DOHH2 (cell line): ENCODE data around the gene IL25.
"Not testable (repeated sequence)": the region's sequence is repeated elsewhere in the genome, so short reads cannot be mapped to it uniquely, and the experiment has no call there.

Experiments
- H3F3A ChIP-seq: fragments of 200-600 bp; sonication (generic), shearing (Covaris generic); 2 replicates; pipeline ENCODE4 v1.6.0; 2016; ENCODE audit warnings: antibody characterized with exemption, mild to moderate bottlenecking; ENCODE audit not compliant: control insufficient read depth, insufficient read depth
- H3K27ac ChIP-seq: fragments of 200-600 bp; sonication (generic); 2 replicates; pipeline ENCODE4 v1.5.1; 2014; ENCODE audit warnings: low read depth, mild to moderate bottlenecking, low read length, moderate library complexity
- H3K27me3 ChIP-seq: fragments of 200-600 bp; sonication (generic); 2 replicates; pipeline ENCODE4 v1.6.1; 2014; ENCODE audit warnings: mild to moderate bottlenecking, low read length, mixed read lengths; ENCODE audit not compliant: control insufficient read depth
- H3K36me3 ChIP-seq: fragments of 200-600 bp; sonication (generic); 2 replicates; pipeline ENCODE4 v1.6.1; 2014; ENCODE audit warnings: mild to moderate bottlenecking, low read length, moderate library complexity, mixed read lengths; ENCODE audit not compliant: control insufficient read depth
- H3K4me1 ChIP-seq: fragments of 200-600 bp; sonication (generic); 2 replicates; pipeline ENCODE4 v1.6.1; 2014; ENCODE audit warnings: mild to moderate bottlenecking, low read length, mixed read lengths; ENCODE audit not compliant: control insufficient read depth
- H3K4me2 ChIP-seq: fragments of 200-600 bp; sonication (generic); 2 replicates; pipeline ENCODE4 v1.6.0; 2014; ENCODE audit warnings: mild to moderate bottlenecking, low read length, moderate library complexity
- H3K4me3 ChIP-seq: fragments of 200-600 bp; sonication (generic); 2 replicates; pipeline ENCODE4 v1.5.1; 2014; ENCODE audit warnings: mild to moderate bottlenecking, low read length, mixed read lengths
- H3K79me2 ChIP-seq: fragments of 200-600 bp; sonication (generic); 2 replicates; pipeline ENCODE4 v1.6.1; 2014; ENCODE audit warnings: mild to moderate bottlenecking, low read length, mixed read lengths; ENCODE audit not compliant: control insufficient read depth
- H3K9me2 ChIP-seq: fragments of 200-600 bp; sonication (generic); replicated peaks from 2 replicates; pipeline ENCODE4 v1.6.1; 2014; ENCODE audit warnings: mild to moderate bottlenecking, low read length, mixed read lengths; ENCODE audit not compliant: control insufficient read depth
- H3K9me3 ChIP-seq: fragments of 200-600 bp; sonication (generic); 2 replicates; pipeline ENCODE4 v1.6.1; 2014; ENCODE audit warnings: antibody characterized with exemption, low read length, mixed read lengths; ENCODE audit not compliant: control insufficient read depth, insufficient read depth
- H4K20me1 ChIP-seq: fragments of 200-600 bp; sonication (generic); 2 replicates; pipeline ENCODE4 v1.6.0; 2014; ENCODE audit warnings: low read depth, mild to moderate bottlenecking, antibody characterized with exemption, low read length, moderate library complexity; ENCODE audit not compliant: control insufficient read depth, insufficient read depth
- CTCF ChIP-seq: fragments of 200-600 bp; sonication (generic); IDR thresholded peaks from one replicate; pipeline ENCODE4 v1.5.1; 2014; ENCODE audit warnings: antibody characterized with exemption, mild to moderate bottlenecking, low read depth, low read length; ENCODE audit not compliant: poor library complexity, severe bottlenecking
- EZH2phosphoT487 ChIP-seq: fragments of 200-600 bp; sonication (generic); IDR thresholded peaks from 2 replicates; pipeline ENCODE4 v1.6.1; 2017; ENCODE audit warnings: borderline replicate concordance, mild to moderate bottlenecking, antibody characterized with exemption, low read length, moderate library complexity, mixed read lengths

IL25 gene

GRCh38 chr14:23416801-23417200 is 44.2 kb downstream of the IL25 start:
- Histone ChIP-seq H3F3A (no peaks in the 10 kb centered on the region), H3K4me1 (no peaks in the 10 kb centered on the region), H3K36me3 (no peaks in the 10 kb centered on the region), H3K4me2 (no peak overlapping the region), H3K27me3 (no peaks in the 10 kb centered on the region), H3K9me3 (no peaks in the 10 kb centered on the region), H3K9me2 (no peaks in the 10 kb centered on the region), H3K79me2 (no peaks in the 10 kb centered on the region), H4K20me1 (no peaks in the 10 kb centered on the region), H3K27ac (no peak overlapping the region), H3K4me3 (no peak overlapping the region)
- no peak for TF ChIP-seq CTCF
- TF ChIP-seq EZH2phosphoT487 = no peak

GRCh38 chr14:23417269-23417668 is 44.7 kb downstream of the IL25 start:
- H3K27me3 ChIP-seq, H3F3A ChIP-seq, H3K9me3 ChIP-seq, H3K27ac ChIP-seq, H3K4me1 ChIP-seq, H4K20me1 ChIP-seq, H3K9me2 ChIP-seq, H3K4me2 ChIP-seq, H3K36me3 ChIP-seq, H3K79me2 ChIP-seq, H3K4me3 ChIP-seq: not testable (repeated sequence)

GRCh38 chr14:23418021-23418420 is 45.4 kb downstream of the IL25 start:
- Histone ChIP-seq H3K27ac (no peak overlapping the region), H3K9me3 (no peaks in the 10 kb centered on the region), H3K4me3 (no peak overlapping the region), H3K27me3 (no peaks in the 10 kb centered on the region), H3K36me3 (no peaks in the 10 kb centered on the region), H3K4me2 (no peak overlapping the region), H3K79me2 (no peaks in the 10 kb centered on the region), H3F3A (no peaks in the 10 kb centered on the region), H4K20me1 (no peaks in the 10 kb centered on the region), H3K9me2 (no peaks in the 10 kb centered on the region), H3K4me1 (no peaks in the 10 kb centered on the region)
- TF ChIP-seq EZH2phosphoT487 (no peak), CTCF (no peak)

GRCh38 chr14:23419646-23420045 is 47.0 kb downstream of the IL25 start:
- H3K9me2 ChIP-seq, H3K79me2 ChIP-seq, H3K27ac ChIP-seq, H3K27me3 ChIP-seq, H3K9me3 ChIP-seq, H4K20me1 ChIP-seq, H3K36me3 ChIP-seq, H3K4me2 ChIP-seq, H3F3A ChIP-seq, H3K4me3 ChIP-seq, H3K4me1 ChIP-seq: not testable (repeated sequence)
